HFFc6 (cell line): ENCODE results near the gene CUX1. TPM values are rescaled to one million over a fixed set of nuclear protein-coding genes. Genes with fewer than 3 reads are reported as not detected.

ENCODE experiments used
- DNase-seq: peaks from one replicate; pipeline ENCODE4 v3.0.0-alpha.2; 2018
- H3K27ac Mint-ChIP-seq: 2 replicates; pipeline ENCODE4 v1.8.0; 2020; ENCODE audit warnings: mild to moderate bottlenecking, mixed read lengths
- H3K27me3 Mint-ChIP-seq: 2 replicates; pipeline ENCODE4 v1.8.0; 2021; ENCODE audit warnings: mild to moderate bottlenecking, moderate library complexity, mixed read lengths; ENCODE audit not compliant: insufficient read depth
- H3K36me3 Mint-ChIP-seq: 2 replicates; pipeline ENCODE4 v1.8.0; 2021; ENCODE audit warnings: low read depth, mixed read lengths
- H3K4me1 Mint-ChIP-seq: 2 replicates; pipeline ENCODE4 v1.8.0; 2020; ENCODE audit warnings: low read depth, mixed read lengths
- H3K4me3 Mint-ChIP-seq: 2 replicates; pipeline ENCODE4 v1.8.0; 2020; ENCODE audit warnings: mild to moderate bottlenecking, moderate library complexity, mixed read lengths
- H3K9me3 Mint-ChIP-seq: 2 replicates; pipeline ENCODE4 v1.8.0; 2020; ENCODE audit warnings: mild to moderate bottlenecking, mixed read lengths
- CTCF ChIP-seq: fragments of 200-600 bp; sonication (generic); IDR thresholded peaks from 2 replicates; pipeline ENCODE4 v1.5.0; 2021; ENCODE audit warnings: antibody characterized with exemption, mild to moderate bottlenecking
- total RNA-seq, 6 experiments: library from RNA; stranded (reverse); fragmentation: NEBNext Ultra II Directional; extraction: Animal tissue kit (Norgen Biotek cat#: 25700); gene quantifications; 2 replicates in 1 of 6; 3 replicates in 5 of 6; pipeline ENCODE4 v1.2.3, GENCODE V29; 2021

The CUX1 gene
- total RNA-seq, 6 experiments from 2014 or later = 46.9 to 64.2 (median 51.6) TPM

- Mint-ChIP-seq H3K4me1 (peaks cover 11% of the 10 kb centered on the region; the same call in 1 of the 2 replicates), H3K9me3 (no peaks in the 10 kb centered on the region), H3K36me3 (peaks cover 18% of the 10 kb centered on the region), H3K4me3 (no peak overlapping the region), H3K27ac (no peak overlapping the region), H3K27me3 (no peaks in the 10 kb centered on the region; the same call in 1 of the 2 replicates)
- no peak for DNase-seq
- TF ChIP-seq CTCF = no peak
Observed at GRCh38 chr7:101976411-101976810, 159.0 kb downstream of the CUX1 start.

- Mint-ChIP-seq H3K36me3 (peaks cover 16% of the 10 kb centered on the region), H3K4me1 (peaks cover 17% of the 10 kb centered on the region), H3K9me3 (no peaks in the 10 kb centered on the region), H3K27me3 (no peaks in the 10 kb centered on the region; the same call in 1 of the 2 replicates), H3K4me3 (no peak overlapping the region), H3K27ac (no peak overlapping the region)
- TF ChIP-seq CTCF = no peak
- DNase-seq = no peak
Observed at GRCh38 chr7:101977249-101977648, 159.8 kb downstream of the CUX1 start.

- H3K4me1 Mint-ChIP-seq = peaks cover 7% of the 10 kb centered on the region
- DNase-seq = no peak
- no peak overlapping the region for H3K27ac Mint-ChIP-seq
- H3K4me3 Mint-ChIP-seq = no peak overlapping the region
- no peak for TF ChIP-seq CTCF
- peaks cover 9% of the 10 kb centered on the region for H3K36me3 Mint-ChIP-seq
- no peaks in the 10 kb centered on the region for H3K9me3 Mint-ChIP-seq
- no peaks in the 10 kb centered on the region for H3K27me3 Mint-ChIP-seq
Observed at GRCh38 chr7:101978683-101979082, 161.3 kb downstream of the CUX1 start.

- no peak for DNase-seq
- peaks cover 1% of the 10 kb centered on the region; the same call in 1 of the 2 replicates for H3K27me3 Mint-ChIP-seq
- no peak overlapping the region for H3K4me3 Mint-ChIP-seq
- peaks cover 5% of the 10 kb centered on the region for H3K36me3 Mint-ChIP-seq
- H3K27ac Mint-ChIP-seq = no peak overlapping the region
- peaks cover 7% of the 10 kb centered on the region for H3K4me1 Mint-ChIP-seq
- no peaks in the 10 kb centered on the region for H3K9me3 Mint-ChIP-seq
- TF ChIP-seq CTCF = no peak
Observed at GRCh38 chr7:101983147-101983811, 165.9 kb downstream of the CUX1 start.

- Mint-ChIP-seq H3K4me1 (peaks cover 7% of the 10 kb centered on the region), H3K36me3 (peaks cover 5% of the 10 kb centered on the region), H3K27me3 (peaks cover 3% of the 10 kb centered on the region; the same call in 1 of the 2 replicates), H3K27ac (no peak overlapping the region), H3K4me3 (no peak overlapping the region), H3K9me3 (no peaks in the 10 kb centered on the region)
- TF ChIP-seq CTCF = no peak
- DNase-seq = no peak
Observed at GRCh38 chr7:101984133-101984879, 166.9 kb downstream of the CUX1 start.
